Stomach smooth muscle (tissue), 2 donors: Measurements from ENCODE around the gene STXBP5.

ENCODE experiments used
- H3K27ac ChIP-seq: one replicate; pipeline ENCODE4 v1.7.0; 2013; ENCODE audit warnings: mild to moderate bottlenecking, low read length, inconsistent platforms
- H3K27me3 ChIP-seq, 2 donors: one replicate each; pipeline ENCODE4 v1.7.0; 2013; ENCODE audit warnings: low read length in 2 of 2; ENCODE audit not compliant: insufficient read depth in 2 of 2, control insufficient read depth in 1 of 2
- H3K36me3 ChIP-seq, 2 donors: one replicate each; pipeline ENCODE4 v1.7.0; 2013; ENCODE audit warnings: low read length in 2 of 2; ENCODE audit not compliant: control insufficient read depth in 2 of 2, insufficient read depth in 2 of 2
- H3K4me1 ChIP-seq: one replicate; pipeline ENCODE4 v1.7.0; 2013; ENCODE audit warnings: low read length; ENCODE audit not compliant: control insufficient read depth, insufficient read depth
- H3K4me3 ChIP-seq, 2 donors: one replicate each; pipeline ENCODE4 v1.7.0; 2013; ENCODE audit warnings: low read length in 2 of 2
- H3K9ac ChIP-seq, 2 donors: one replicate each; pipeline ENCODE4 v1.7.0; 2013; ENCODE audit warnings: low read length in 2 of 2, mild to moderate bottlenecking in 1 of 2
- H3K9me3 ChIP-seq, 2 donors: one replicate each; pipeline ENCODE4 v1.7.0; 2013; ENCODE audit warnings: low read length in 2 of 2; ENCODE audit not compliant: control insufficient read depth in 2 of 2
- donor health status: healthy.
- donor health status: Pancreatic carcinoma.

STXBP5 gene

DNA sequence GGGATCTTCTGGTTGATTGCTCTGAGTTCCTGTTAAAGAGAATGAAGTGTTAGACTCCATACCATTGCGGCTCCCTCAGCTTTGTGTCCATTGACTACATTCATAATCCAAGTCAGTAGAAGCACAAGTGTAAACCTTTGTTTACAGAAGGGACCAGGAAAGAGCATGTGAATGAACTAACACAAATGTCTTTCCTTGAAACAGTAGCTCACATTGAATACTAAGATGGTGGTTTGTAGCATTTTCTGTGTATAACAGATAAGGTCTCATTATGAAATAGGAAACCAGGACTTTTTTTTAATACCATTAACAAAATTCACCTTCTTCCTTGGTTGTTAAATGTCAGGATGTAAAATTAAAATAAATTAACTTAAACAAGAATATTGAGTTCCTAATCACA, 8.4 kb downstream of the STXBP5 start:
- Histone ChIP-seq H3K9ac (no peak overlapping the region), H3K36me3 (no peaks in the 10 kb centered on the region), H3K4me1 (no peaks in the 10 kb centered on the region), H3K27me3 (no peaks in the 10 kb centered on the region), H3K9me3 (no peaks in the 10 kb centered on the region), H3K4me3 (no peak overlapping the region), H3K27ac (no peak overlapping the region)

GRCh38 chr6:147213772-147214171, 9.6 kb downstream of the STXBP5 start:
- Histone ChIP-seq H3K4me1 (no peaks in the 10 kb centered on the region), H3K9ac (no peak overlapping the region), H3K4me3 (no peak overlapping the region), H3K27ac (no peak overlapping the region), H3K36me3 (peaks cover 0 to under 1% of the 10 kb centered on the region in 2 donors), H3K9me3 (no peaks in the 10 kb centered on the region), H3K27me3 (no peaks in the 10 kb centered on the region)

- Histone ChIP-seq H3K36me3 (peaks cover 0 to 2% of the 10 kb centered on the region in 2 donors), H3K27ac (no peak overlapping the region), H3K4me1 (no peaks in the 10 kb centered on the region), H3K9ac (no peak overlapping the region), H3K27me3 (no peaks in the 10 kb centered on the region), H3K4me3 (no peak overlapping the region), H3K9me3 (no peaks in the 10 kb centered on the region)
These were observed 10.3 kb downstream of the STXBP5 start for GRCh38 chr6:147214248-147215227.

DNA sequence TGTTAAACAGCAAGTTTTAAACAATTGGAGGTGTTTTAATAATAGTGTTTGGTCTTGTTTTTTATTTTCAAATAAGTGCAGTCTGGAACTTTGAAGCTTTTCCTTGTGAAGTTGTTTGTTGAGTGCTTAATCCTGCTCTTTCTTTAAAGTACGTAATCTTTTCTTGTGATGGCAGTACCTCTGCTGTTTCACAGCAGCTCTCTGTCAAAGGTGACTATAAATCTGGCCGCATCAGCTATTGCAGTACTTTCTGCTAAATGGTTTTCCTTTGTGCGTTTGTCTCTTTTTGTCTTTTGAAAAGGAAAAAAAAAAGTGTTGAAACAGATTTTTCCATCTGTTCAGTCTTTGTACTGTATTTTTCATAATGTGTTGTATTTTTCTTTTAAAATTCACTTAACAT, 12.7 kb downstream of the STXBP5 start:
- Histone ChIP-seq H3K36me3 (peaks cover 0 to 2% of the 10 kb centered on the region in 2 donors), H3K9me3 (no peaks in the 10 kb centered on the region), H3K27ac (no peak overlapping the region), H3K27me3 (no peaks in the 10 kb centered on the region), H3K9ac (no peak overlapping the region), H3K4me1 (no peaks in the 10 kb centered on the region), H3K4me3 (no peak overlapping the region)

DNA sequence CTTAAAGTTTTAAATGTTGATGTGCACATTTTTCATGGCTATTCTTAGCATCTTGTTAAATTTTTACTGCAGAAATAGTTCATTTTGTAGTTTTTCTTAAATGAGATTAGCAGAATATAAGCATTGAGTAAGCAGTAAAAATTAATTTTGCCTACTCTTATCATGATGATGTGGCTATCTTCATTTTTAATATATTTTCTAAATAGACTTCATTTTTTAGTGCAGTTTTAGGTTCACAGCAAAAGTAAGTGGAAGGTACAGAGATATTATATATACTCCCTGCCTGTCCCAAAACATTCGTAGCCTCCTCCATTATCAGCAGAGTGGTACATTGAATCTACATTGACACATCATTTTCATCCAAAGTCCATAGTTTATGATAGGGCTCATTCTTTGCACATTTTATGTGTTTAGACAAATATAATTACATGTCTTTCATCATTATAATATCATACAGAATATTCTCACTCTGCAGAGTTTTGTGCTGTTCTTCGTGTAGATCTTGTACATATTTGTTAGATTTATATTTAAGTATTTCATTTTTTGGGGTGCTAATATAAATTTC, 13.7 kb downstream of the STXBP5 start:
- no peak overlapping the region for H3K4me3 ChIP-seq
- H3K9me3 ChIP-seq = no peaks in the 10 kb centered on the region
- H3K9ac ChIP-seq = no peak overlapping the region
- no peaks in the 10 kb centered on the region for H3K27me3 ChIP-seq
- H3K36me3 ChIP-seq = peaks cover 0 to 2% of the 10 kb centered on the region in 2 donors
- H3K27ac ChIP-seq = no peak overlapping the region
- no peaks in the 10 kb centered on the region for H3K4me1 ChIP-seq

DNA sequence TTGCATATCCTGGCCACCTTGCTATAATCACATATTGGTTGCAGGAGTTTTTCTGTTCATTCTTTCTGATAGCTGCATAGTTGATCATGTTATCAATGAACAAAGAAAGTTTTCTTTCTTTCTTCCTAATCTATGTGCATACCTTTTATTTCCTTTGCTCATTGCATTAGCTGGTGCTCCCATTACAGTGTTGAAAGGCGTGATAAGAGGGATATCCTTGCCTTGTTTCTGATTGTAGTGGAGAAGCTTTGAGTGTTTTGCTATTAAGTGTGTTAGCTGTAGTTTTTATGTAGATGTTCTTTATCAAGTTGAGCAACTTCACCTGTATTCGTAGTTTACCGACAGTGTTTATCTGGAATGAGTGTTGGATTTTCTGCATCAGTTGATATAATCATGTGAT, 14.6 kb downstream of the STXBP5 start:
- peaks cover 0 to 2% of the 10 kb centered on the region in 2 donors for H3K36me3 ChIP-seq
- H3K27ac ChIP-seq = no peak overlapping the region
- no peaks in the 10 kb centered on the region for H3K9me3 ChIP-seq
- H3K4me3 ChIP-seq = no peak overlapping the region
- H3K4me1 ChIP-seq = no peaks in the 10 kb centered on the region
- no peak overlapping the region for H3K9ac ChIP-seq
- H3K27me3 ChIP-seq = no peaks in the 10 kb centered on the region

DNA sequence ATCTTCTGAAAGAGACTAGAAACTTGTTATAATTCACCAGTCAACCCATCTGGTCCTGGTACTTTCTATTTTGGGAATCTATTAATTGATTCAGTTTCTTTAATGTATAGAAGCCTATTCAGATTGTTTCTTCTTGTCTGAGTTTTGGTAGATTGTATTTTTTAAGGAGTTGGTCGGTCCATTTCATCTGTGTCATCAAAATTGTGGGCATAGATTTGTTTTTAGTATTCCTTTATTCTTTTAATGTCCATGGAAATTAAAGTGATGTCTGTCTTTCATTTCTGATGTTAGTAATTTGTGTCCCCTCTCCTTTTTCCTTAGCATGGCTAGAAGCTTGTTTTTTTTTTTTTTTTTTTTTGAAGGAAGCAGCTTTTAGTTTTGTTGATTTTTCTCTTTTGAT, 15.2 kb downstream of the STXBP5 start:
- Histone ChIP-seq H3K27ac (no peak overlapping the region), H3K4me1 (no peaks in the 10 kb centered on the region), H3K27me3 (no peaks in the 10 kb centered on the region), H3K36me3 (peaks cover 0 to 2% of the 10 kb centered on the region in 2 donors), H3K9ac (no peak overlapping the region), H3K9me3 (no peaks in the 10 kb centered on the region), H3K4me3 (no peak overlapping the region)

GRCh38 chr6:147220345-147220744, 16.1 kb downstream of the STXBP5 start:
- Histone ChIP-seq H3K27ac (no peak overlapping the region), H3K4me3 (no peak overlapping the region), H3K4me1 (no peaks in the 10 kb centered on the region), H3K36me3 (peaks cover 0 to 2% of the 10 kb centered on the region in 2 donors), H3K27me3 (no peaks in the 10 kb centered on the region), H3K9ac (no peak overlapping the region), H3K9me3 (no peaks in the 10 kb centered on the region)

GRCh38 chr6:147221739-147222138, 17.5 kb downstream of the STXBP5 start:
- Histone ChIP-seq H3K4me1 (no peaks in the 10 kb centered on the region), H3K9ac (no peak overlapping the region), H3K36me3 (peaks cover 0 to 2% of the 10 kb centered on the region in 2 donors), H3K27me3 (no peaks in the 10 kb centered on the region), H3K27ac (no peak overlapping the region), H3K9me3 (no peaks in the 10 kb centered on the region), H3K4me3 (no peak overlapping the region)

DNA sequence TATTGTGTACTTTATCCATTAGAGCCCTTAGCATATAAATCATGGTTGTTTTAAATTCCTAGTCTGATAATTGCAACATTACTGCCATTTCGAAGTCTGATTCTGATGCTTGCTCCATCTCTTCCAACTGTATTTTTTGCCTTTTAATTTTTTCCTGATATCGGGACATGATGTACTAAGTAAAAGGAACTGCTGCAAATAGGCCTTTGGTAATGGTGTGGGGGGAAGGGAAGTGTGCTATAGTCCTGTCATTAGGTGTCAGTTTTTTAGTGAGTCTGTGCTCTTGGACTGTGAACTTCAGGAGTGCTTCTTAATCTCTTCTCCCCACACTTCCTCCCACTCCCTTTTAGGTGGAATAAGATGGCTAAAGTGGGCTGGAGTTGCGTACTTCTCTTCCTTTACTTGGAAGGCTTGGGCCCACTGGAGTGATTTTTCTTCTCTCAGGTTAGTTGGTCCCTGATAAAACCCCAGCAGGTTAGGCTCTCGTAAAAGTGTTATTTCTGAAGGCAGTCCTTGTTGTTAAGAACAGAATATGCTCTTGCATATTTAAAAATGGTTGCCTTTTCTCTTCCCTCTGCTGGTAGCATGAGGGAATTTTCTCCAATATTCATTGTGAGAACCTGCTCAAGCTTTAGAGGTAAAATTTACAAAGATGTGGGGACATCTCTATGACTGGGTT, 18.1 kb downstream of the STXBP5 start:
- Histone ChIP-seq H3K4me1 (no peaks in the 10 kb centered on the region), H3K27ac (no peak overlapping the region), H3K9ac (no peak overlapping the region), H3K9me3 (no peaks in the 10 kb centered on the region), H3K27me3 (no peaks in the 10 kb centered on the region), H3K4me3 (no peak overlapping the region), H3K36me3 (peaks cover 0 to 2% of the 10 kb centered on the region in 2 donors)
